Measurements from ENCODE around the gene ZBTB21.

Gene ZBTB21

DNA sequence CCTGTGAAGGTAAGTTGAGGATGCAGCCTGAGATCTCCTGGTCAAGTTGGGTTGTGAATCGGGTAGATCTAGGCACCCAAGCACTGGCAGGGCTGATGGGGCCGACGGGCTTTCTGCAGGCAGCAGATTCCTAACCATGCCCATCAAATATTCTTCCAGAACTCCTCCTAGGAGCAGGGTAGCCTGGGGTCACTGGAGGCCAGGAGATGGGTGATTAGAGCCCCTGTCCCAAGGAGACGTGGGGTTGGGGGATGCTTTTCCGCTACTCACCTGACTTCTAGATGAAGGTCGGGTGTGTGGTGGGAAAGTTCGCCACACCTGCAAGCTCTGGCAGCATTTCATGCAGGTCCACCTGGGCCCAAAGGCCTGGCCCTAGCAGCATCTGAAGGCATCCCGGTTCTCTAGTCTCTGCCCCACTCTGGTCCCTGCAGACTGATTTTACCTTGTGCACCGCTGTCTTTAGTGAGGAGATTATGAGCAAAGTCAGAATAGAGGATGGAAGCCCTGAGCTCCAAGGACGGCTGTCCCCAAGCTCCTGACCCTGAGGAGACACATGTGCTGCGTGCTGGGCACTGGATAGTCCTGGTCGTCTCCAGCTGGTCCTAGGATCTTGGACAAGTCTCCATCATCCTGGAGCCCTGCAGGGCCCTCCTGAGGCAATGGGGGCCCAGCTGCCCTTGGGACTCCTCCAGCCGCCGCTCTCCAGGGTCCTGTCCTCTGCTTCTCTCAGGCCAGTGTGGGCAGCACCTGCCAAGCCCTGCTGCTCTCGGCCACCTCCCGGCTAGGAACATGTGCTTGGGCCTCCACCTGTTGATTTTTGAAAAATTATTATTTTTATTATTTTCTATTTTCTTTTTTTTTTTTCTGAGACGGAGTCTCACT lies 34.5 kb downstream of the ZBTB21 start:
- in situ Hi-C loops (cut with MboI; ENCODE audit: low pct_unique_long_range_greater_than_20kb, low sequenced_read_pairs) = no loop called here
- DNase-seq = no peak

DNA sequence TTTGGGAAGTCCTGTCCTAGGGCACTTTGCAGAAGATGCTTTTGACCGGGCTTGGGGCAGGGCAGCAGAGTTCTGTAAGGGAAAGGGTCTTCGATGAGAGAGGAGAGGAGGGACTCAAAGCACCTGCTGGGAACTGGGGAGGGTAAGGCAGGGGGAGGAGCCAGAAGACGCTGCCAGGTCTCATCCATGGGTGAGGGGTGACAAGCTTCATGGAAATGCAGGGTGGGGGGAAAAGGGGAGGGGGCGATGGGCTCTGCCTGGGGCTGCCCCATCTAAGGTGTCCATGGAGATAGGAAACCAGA lies 35.5 kb downstream of the ZBTB21 start:
- no peak for DNase-seq
- in situ Hi-C loops (cut with MboI; ENCODE audit: low pct_unique_long_range_greater_than_20kb, low sequenced_read_pairs) = no loop called here

DNA sequence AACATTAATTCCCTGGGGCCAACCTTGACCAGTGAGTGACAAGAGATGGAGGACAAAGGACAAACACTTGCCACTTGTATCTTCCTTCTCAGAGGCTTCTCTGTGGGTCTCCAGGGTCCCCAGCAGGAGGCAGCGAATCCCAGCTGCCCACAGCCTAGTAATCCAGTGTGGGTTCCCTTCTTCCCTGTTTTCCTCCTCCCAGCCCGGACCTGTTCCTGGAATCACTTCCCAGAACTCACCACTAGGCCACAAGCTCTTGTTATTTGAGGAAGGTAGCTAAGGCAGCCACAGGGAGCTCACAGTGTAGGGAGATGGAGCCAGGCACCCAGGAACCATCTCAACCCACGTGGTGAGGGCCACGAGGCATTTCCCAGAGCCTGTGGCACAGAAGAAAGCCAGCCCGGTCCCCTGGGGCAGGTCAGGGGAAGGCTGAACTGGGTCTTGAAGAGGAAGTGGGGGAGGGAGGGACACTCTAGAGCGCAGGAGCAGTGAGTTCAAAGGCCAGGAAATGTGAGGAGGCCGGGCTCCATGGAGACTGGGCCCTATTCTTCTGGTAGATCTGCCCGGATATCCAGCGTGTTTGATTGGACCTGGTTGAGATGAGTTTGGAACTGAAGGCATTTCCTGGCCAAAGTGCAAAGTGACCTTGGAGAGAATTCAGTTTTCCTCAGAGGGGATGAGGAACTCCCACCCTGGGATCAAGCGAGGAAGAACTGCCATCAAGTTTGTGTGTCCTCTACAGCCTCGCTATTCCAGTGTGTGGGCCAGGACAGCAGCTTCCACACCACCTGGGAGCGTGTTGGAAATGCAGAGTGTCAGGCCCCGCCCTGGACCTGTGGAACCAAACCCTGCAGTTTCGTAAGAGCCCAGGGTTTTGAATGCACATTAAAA lies 36.1 kb downstream of the ZBTB21 start:
- peak; percentile 38 for DNase-seq
- in situ Hi-C loops (cut with MboI; ENCODE audit: low pct_unique_long_range_greater_than_20kb, low sequenced_read_pairs) = no loop called here

DNA sequence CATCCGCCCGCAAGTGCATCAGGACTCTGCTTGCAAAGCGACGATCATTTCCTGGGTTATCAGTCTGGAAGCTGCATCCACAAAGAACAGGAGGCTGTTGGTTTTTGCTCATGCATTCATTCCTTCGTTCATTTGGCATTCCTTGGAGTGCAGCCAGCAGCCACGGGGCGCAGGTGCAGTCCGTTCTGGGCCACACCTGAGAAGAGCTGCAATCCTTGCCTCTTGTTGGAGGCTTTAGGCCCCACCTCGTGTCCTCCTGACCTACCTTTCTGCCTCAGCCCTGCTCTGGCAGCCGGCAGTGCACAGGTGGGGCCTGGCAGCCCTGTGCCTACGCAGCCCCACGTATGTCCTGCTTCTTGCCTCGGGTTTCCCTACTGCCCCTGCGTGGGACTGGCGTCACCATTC lies 36.7 kb downstream of the ZBTB21 start:
- in situ Hi-C loops (cut with MboI; ENCODE audit: low pct_unique_long_range_greater_than_20kb, low sequenced_read_pairs) = no loop called here
- no peak for DNase-seq

DNA sequence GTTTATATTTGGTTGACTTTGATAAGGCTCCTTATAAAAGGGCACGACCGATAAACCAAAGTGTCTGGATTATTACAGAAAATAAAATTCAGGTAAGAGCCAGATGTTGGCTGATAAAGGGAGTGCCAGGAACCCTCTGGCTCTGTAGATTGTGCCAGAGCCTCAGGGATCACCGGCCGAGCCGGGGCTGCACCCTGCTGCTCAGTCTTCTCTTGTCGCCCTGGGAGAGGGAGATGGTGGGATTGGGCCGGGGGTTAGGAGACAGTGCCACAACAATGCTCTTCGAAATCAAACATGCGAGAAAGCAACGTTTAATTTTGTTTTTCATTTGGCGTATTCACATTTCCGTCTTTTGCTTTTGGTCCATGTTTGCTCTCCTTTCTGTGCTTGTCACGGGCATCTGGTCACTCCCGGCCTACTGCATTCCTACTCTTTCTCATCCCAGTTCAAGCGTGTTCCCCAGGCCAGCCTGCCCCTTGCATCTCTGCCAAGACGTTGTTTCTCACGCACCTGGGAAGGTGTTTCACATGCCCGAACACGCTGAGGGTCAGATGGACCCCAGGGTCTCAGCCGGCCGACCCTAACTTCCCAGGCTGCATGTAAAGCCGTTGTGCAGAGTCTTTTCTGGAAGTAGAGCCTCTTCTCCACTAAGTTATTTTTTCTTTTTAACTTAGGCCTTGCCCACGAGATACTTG lies 37.5 kb downstream of the ZBTB21 start:
- no peak for DNase-seq
- in situ Hi-C loops (cut with MboI; ENCODE audit: low pct_unique_long_range_greater_than_20kb, low sequenced_read_pairs) = no loop called here

DNA sequence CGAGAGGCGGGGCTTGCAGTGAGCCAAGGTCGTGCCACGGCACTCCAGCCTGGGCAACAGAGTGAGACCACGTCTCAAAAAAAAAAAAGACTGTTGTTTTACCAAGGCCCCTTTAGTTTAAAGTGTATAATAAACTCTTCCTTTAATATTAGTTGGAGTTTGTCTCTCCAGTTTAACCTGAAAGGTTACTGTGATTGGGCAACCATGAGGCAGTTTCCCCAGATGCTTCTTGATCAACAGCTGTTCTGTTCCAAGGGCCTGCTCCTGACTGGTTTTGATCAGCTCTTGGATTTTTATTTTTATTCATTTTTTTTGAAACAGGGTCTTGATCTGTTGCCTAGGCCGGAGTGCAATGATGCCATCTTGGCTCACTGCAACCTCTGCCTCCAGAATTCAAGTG lies 38.3 kb downstream of the ZBTB21 start:
- in situ Hi-C loops (cut with MboI; ENCODE audit: low pct_unique_long_range_greater_than_20kb, low sequenced_read_pairs) = no loop called here
- no peak for DNase-seq

DNA sequence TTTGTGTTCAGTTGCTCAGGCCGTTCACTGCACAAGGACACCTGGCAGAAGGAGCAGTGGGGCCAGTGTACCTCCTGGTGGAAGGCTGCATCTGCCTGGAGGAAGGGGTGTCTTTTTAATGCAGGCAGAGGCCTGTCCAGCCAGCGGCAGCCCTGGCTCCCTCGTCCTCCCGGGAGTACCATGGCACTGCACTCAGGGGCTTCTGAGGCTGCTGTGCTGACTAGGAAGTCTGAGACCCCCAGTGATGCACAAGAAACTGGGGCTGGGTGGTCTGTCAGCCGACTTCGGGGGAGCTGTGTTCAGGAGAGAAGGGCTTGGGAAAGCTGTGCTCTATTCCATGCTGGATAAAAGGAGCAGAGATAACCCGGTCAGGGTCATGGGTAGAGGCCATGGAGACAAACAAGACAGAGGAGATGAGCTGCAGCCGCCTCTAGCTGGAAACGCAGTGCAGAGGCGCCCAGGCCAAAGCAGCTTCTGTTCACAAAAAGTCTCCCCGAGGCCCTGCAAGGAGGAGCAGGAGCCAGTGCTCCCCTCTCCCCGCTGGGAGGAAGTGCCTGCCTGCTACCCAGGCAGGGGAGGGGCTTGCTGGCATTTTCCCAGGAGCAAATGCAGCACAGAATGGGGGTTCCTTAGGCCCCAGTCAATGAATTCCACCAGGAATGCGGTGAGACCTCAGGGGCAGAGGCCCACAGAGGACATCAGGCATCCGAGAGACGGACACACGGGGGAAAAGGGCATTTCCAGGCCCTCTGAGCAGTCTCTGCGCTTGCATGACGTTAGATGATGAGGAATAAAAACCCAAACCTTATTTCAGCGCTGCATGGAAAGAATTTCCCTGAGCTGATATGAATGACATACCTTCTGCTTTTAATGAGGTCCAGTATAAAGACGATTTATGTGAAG lies 39.2 kb downstream of the ZBTB21 start:
- in situ Hi-C loops (cut with MboI; ENCODE audit: low pct_unique_long_range_greater_than_20kb, low sequenced_read_pairs) = no loop called here
- DNase-seq = no peak

DNA sequence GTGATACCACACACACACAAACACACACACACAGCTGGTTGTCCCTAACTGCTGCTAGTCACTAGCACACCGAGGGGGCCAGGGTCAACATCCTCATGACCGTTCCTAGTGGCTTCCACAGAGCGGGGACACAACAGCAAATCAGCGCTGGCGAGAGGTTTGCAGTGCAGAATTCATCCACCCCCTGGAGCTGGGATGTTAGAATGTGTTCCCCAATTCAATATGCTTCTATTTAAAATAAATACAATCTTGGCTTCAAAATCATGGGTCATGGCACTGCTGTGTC lies 40.1 kb downstream of the ZBTB21 start:
- DNase-seq = no peak

DNA sequence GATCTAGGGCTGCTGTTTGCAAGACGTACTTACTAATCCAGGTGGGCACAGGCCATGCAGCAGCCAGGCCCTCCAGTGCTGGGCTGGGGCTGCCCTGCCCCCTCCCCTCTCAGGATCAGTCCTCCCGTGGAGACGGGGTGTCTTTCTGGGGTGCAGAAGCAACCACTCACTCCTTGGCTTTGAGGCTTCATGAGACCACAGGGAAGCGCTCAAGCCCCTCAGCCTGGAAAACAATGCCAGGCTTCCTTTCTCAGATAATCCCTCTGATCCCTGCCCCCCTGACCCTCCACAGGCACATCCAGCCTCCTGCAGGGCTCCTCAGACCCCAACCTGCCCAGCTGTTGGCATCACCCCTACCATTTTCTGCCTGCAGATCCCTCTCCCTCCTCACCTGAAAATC lies 42.5 kb downstream of the ZBTB21 start:
- DNase-seq = no peak
- in situ Hi-C loops (cut with MboI; ENCODE audit: low pct_unique_long_range_greater_than_20kb, low sequenced_read_pairs) = no loop called here

More for the DNA sequence above, 40.1 kb downstream of the ZBTB21 start:
- in situ Hi-C loops (cut with MboI; ENCODE audit: low pct_unique_long_range_greater_than_20kb, low sequenced_read_pairs) = no loop called here

DNA sequence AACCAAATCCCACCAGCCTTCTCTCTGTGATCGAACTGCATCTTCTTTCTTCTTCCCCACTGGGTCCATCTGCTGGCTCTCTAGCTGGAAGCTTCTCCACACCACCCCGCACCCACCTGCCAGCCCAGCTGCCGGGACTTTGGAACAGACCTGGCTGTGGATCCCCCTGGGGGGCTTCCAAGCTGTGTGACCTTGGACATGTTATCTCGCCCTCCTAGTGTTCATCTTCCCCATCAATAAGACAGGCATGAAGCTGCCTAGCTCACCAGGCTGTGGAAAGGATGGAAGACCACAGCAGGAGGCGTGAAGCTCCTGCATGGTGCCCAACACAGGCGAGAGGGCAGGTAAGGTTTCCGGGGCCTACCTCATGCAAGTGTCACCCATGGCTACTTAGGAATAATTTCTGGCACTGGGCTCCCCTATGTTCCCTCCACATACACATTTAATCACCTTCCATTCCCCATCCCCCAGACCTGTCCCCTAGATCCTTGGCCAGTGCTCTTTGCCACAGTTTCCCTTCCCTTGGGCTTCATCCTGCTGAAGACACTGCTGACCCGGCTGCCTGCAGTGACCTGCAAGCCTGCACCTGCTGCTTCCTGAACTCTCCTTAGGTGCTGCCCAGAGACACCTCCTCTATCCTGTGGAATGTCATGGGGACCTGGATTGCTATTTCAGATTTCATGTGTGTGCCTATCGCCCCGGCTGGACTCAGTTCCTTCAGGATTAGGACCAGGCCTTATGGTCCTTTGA lies 43.1 kb downstream of the ZBTB21 start:
- no peak for DNase-seq
- in situ Hi-C loops (cut with MboI; ENCODE audit: low pct_unique_long_range_greater_than_20kb, low sequenced_read_pairs) = no loop called here

DNA sequence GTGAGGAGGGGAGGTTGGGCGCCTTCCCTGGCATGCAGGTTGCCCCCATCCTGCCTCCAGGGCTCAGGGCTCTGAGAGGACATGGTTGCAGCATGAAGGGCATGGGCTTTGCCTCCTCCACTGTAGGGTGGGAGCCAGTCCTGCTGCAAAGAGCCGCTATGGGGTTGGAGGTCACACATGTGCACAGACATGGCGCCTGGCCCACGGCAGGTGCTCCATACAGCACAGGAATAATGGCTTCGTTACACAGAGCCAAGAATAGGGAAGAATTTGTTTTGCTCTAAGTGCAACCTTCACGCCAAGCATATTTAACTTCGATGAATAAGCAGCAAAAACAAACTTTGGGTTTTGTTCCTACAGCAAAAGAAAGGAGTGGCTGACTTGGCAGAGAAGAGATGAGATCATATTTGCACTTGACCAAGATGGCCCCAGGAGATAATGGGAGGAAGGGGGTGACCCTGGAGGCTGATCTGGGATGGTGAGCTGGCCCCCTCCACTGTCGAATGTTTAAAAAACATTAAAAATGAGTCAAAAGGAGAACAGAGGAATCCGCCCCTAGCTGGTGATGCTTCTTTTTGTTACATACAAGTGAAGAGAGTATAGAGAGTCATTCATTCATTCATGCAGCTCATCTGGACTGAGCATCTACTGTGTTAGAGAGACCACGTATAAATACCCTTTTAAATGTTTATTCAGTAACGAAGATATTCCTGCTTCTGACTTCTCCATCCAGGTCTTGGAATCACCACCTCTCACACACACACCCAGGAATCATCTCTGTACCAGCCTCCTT lies 43.9 kb downstream of the ZBTB21 start:
- in situ Hi-C loops (cut with MboI; ENCODE audit: low pct_unique_long_range_greater_than_20kb, low sequenced_read_pairs) = no loop called here

DNA sequence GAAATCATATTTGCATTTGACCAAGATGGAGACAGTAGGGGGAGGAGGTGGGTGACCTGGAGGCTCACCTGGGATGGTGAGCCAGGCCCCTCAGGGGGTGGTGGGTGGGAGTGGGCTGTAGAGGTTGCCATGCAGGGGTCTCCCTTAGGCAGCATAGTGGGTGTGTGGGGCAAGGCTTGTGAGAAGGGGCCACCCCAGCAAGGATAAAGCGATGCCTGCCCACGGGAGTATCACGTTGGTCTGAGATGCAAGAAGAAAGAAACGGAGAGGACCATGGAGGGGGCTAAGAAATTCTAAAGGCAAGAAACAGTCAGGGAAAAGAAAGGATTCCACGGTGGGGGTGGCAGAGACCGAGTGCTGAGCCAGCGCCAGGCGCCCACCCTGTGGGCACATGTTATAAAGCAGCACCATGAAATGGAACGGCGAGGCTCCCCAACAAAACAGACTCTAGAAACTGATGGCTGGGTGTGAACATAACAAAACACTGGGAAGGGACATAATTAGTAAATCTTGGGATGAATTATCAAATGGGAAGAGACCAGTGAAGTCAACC lies 44.6 kb downstream of the ZBTB21 start:
- in situ Hi-C loops (cut with MboI; ENCODE audit: low pct_unique_long_range_greater_than_20kb, low sequenced_read_pairs) = no loop called here
- DNase-seq = no peak

More for the DNA sequence above, 43.9 kb downstream of the ZBTB21 start:
- no peak for DNase-seq

DNA sequence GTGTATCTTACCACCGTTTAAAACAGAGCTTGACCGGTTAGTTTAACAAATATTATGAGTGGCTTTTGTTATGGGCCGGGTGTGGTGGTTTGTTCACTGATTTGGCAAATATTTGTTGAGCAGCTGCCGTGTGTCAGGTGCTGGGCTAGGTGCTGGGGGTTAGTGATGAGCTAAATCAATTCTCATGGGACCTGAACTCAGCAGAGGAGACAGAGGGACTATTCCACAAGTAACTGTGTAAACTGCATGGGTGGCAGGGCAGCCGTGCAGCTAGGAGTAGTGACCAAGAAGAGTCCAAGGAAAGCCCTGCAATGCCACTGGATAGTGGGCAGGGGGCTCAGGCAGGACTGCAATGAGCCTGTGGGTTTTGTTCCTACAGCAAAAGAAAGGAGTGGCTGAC lies 45.1 kb downstream of the ZBTB21 start:
- in situ Hi-C loops (cut with MboI; ENCODE audit: low pct_unique_long_range_greater_than_20kb, low sequenced_read_pairs) = no loop called here
- DNase-seq = no peak

DNA sequence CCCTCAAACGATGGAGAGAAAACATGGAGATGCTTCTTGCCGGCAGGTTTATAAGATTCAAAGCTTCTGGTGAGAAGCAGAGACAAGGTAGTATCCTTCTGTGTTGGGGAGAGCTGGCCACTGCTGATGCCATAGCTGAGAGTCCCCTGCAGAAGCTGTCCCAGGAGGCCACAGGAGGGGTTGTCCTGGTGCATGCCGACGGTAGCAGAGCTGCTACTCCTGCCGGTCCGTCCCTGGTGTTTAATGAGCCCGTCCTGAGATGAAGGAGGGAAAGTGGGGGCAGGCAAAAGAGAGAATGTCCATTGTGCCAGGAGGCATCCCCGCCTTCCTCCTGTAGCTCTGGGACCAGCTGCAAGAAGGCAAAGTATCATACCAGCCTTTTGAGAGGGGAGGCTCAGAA lies 46.0 kb downstream of the ZBTB21 start:
- no peak for DNase-seq
- in situ Hi-C loops (cut with MboI; ENCODE audit: low pct_unique_long_range_greater_than_20kb, low sequenced_read_pairs) = no loop called here

DNA sequence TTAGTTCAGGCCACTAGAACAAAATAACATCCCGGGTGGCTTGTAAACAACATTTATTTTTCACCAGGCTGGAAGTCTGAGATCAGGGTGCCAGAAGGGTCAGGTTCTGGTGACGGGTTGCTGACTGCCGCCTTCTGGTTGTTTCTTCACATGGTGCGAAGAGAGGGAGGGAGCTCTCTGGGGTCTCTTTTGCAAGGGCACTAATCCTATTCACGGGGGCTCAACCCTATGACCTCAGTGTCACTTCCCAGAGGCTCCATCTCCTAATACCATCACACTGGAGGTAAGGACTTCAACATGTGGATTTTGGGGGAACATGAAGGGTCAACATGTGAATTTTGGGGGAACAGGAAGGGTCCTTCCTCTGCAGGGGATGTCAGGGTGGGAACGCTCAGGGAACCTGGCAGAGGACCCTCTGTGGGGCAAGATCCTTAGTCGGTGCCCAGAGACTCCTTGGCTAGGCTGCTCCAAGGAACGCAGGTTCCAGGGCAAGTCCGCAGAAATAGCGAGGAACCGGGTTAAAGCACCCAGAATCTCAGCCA lies 47.7 kb downstream of the ZBTB21 start:
- in situ Hi-C loops (cut with MboI; ENCODE audit: low pct_unique_long_range_greater_than_20kb, low sequenced_read_pairs) = no loop called here

DNA sequence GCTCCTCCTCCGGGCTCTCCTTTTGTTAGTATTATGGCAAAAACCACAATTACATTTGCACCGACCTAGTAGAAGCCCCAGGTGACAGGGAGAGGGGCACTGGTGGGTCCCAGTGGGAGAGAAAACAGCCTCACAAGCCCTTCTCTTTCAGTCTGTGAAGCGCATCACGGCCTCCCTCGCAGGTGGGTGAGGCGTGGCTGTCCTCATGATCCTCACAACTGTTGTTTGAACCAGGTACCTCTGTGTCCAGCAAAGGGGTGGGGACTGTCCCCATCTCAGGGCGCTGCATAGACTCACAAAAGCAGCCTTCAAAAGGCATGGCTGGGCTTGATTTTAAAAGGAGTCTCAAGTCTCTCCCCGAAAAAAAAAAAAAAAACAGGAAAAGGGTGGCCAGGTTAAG lies 48.4 kb downstream of the ZBTB21 start:
- no peak for DNase-seq
- in situ Hi-C loops (cut with MboI; ENCODE audit: low pct_unique_long_range_greater_than_20kb, low sequenced_read_pairs) = no loop called here

More for the DNA sequence above, 47.7 kb downstream of the ZBTB21 start:
- DNase-seq = no peak

DNA sequence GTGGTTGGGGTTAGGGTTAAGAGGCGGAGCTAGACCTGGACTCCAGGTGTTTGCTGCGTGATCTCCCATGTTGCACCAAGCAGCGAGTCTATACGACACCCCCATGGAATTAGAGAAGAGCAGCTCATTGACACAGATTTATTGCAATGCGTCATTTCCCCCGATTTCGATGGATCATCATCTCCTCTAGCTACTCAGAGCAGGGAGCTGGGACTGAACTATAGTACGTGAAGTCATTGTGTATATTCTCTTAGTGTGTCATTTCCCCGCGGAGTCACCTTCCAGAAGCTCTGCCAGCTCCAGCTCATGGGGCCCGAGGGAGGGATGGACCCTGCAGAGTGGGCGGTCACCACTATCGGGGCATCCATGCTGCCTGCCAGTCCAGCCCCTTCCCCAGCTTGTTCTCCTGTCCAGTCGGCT lies 48.9 kb downstream of the ZBTB21 start:
- in situ Hi-C loops (cut with MboI; ENCODE audit: low pct_unique_long_range_greater_than_20kb, low sequenced_read_pairs) = no loop called here
- no peak for DNase-seq

Measured in KBM-7 (cell line).